GM19240 (cell line): ENCODE results near the gene LPP.
"Not testable (repeated sequence)": the region's sequence is repeated elsewhere in the genome, so short reads cannot be mapped to it uniquely, and the experiment has no call there.

Experiments
- DNase-seq: peaks from one replicate; pipeline ENCODE4 v3.0.0; 2011; ENCODE audit warnings: low spot score; ENCODE audit not compliant: insufficient read length

The LPP gene

DNA sequence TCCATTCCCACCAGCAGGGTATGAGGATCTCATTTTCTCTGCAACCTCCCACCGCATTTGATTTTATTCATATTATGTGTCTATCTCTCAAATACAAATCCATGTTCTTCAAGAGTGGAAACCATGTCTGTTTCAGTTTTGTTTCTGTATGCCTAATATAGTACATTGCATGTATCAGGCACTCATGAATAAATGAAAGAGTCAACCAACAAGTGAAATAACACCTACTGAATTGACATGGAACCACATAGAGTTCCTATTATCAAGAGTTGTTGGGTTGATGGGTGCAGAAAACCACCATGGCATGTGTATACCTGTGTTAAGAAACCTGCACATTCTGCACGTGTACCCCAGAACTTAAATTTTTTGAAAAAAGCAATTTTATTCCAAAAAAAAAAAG, 466.8 kb downstream of the LPP start:
- no peak for DNase-seq

DNA sequence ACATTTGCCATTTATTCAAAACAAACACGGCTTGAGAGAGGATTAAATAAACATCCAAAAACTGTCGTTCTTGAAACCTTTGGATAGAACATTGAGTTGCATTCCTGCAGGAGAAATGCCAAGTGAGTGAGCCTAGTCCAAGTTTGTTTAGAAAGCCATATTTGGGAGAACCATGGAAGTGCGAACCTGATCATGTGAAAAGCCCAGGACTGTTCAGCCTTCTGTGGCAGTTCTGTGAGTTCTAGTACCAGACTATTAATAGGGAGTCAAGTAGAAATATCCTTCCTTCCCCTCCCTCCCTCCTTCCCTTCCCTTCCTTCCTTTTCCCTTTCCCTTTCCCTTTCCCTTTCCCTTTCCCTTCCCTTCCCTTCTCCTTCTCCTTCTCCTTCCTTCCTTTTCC, 470.4 kb downstream of the LPP start:
- no peak for DNase-seq

GRCh38 chr3:188624828-188625227, 470.9 kb downstream of the LPP start:
- no peak for DNase-seq

DNA sequence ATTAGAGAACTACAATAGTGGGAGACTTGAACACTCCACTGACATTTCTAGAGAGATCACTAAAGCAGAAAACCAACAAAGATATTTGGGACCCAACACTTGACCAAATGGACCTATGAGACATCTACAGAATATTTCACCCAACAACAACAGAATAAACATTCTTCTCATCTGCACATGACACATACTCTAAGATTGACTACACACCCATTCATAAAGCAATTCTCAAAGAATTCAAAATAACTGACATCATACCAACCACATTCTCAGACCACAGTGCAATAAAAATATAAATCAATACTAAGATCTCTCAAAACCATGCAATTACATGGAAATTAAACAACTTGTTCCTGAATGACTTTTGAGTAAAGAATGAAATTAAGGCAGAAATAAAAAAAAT, 473.7 kb downstream of the LPP start:
- no peak for DNase-seq

- DNase-seq, result no peak
Observed at GRCh38 chr3:188631291-188632010, 477.5 kb downstream of the LPP start.

DNA sequence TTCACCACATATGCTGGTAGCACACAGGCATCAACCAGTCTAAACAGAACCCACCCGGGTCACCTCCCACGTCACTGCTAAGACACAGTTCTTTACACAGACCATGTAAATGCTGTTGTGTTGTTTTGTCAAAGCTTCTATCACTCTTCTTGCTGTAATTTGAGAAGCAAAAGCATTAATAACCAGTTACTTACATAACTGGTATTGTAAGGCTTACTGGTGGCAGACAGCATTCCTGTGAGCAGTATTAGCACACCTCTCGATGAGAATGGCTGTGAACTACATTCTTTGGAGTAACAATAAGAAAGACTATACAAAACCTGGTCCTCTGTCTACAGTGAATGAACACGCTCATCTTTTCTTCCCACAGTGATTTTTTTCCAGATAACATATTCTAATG, 479.2 kb downstream of the LPP start:
- no peak for DNase-seq

DNA sequence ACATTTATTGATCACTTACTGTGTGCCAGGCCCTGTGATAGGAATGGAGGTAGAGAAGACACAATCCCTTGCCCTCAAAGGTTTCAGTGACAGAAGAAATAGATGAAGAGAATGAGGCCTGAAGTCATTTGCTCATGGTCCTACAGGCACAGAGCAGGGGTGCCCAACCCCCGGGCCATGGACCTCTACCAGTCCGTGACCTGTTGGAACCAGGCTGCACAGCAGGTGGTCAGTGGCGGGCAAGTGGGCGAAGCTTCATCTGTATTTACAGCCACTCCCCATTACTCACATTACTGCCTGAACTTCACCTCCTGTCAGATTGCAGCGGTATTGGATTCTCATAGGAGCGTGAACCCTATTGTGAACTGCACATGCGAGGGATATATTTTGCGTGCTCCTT, 480.3 kb downstream of the LPP start:
- no peak for DNase-seq

DNA sequence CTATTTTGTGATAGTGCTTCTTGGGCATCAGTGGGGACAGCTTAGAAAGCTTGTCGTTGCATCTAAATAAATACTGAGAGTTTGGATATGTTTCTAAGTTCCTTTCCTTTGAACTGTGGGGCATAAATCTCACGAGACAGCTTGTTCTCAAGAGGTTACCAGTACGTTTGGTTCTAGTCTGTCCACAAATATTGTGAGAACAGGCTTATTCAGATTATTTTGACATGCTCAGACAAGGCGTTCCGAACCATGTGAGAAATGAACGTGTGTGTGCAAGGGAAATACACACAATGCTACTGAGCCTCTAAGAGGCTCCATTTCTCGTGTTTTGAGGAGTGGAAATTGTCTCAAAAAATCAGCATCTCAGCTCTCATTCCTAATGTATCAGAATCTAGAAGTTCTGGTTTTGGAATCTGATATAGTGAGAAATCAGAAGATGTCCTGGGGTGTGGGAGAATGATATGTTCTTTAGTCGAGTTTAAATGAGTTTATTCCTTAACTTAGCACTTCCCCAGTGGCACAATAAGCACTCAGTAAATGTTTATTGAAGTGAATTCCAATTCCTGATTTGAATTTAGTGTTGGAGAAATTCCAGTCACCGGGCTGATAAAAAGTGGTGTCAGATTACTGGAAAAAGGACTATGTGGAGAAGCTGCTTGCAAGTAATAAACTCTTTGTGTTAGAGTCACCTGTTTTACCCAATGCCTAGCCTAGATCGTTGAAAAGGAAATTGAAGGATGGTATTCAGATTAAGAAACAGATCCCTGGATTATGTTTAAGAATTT, 481.5 kb downstream of the LPP start:
- no peak for DNase-seq

GRCh38 chr3:188636292-188636691, 482.3 kb downstream of the LPP start:
- not testable (repeated sequence) for DNase-seq

- DNase-seq, result no peak
Observed at GRCh38 chr3:188641076-188641475, 487.1 kb downstream of the LPP start.

DNA sequence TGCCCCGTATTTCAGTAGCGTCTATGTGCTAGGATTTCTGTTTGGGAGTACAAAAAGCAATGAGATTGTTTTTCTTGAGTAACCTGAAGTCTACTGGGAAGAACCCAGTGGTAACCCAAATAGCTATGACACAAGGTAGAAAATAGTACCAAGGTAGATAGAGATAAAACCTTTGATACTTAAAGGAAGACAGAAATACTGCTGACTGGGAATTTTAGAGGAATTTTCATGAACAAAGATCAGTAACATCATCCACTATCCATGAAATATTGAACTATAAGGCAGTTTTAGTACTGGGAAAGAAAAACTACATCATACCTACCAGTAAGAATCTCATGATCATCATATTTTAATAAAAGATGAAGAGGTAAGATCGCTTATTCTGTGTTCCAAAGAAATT, 489.8 kb downstream of the LPP start:
- no peak for DNase-seq

DNA sequence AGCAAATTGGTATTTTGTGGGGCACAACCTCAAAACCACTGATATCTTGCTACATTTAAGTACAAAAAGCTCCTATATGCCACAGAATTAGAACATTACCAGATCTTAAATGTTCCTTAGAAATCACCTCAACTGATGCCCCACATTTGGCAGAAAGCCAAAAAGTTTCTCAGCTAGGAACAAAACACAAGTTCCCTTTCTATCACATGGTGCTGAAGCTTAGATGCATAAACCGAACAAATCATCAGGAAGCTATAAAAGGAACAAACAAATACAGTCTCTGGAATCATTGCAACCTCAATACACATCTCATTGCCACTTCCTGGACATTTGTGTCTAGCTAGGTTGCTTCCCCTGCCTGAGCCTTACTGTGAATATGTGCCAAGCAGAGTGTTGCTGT, 492.6 kb downstream of the LPP start:
- DNase-seq, result no peak

DNA sequence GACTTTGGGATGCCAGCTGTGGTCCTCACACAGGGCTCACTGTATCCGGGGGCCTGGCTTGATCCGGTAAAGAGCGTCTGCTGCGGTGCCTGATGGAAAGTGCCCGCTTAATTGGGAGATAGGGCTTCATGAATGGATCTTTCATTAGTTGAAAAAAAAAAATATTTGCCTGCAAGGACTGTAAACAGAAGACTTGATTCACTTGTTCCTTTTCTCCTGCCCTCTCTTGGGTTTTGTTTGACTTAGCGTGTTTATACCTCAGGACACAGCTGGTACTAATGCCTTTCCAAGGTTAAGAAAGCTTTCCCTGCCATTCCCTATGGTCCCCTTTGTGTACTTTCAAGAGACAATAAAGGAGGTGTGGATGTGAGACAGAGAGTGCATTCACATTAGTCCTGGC, 493.3 kb downstream of the LPP start:
- DNase-seq, result no peak

DNA sequence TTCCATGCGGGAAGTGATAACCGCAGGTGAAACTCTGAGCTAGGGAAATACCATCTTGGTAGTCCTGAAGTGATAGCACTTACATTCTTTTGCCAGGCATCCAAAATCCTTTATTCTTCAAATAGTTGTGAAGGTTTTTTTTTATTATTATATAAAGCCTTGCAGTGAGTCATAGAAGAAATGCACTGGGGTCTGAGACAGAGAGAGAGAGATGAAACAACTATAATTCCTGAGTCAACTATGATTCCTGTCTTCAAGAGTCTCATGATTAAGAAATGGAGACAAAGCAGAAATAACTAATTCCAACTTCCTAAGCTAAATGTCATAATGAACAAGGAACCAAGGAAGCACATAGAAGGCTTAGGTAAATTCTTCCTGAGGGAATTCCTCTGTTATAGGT, 495.6 kb downstream of the LPP start:
- DNase-seq, result no peak

GRCh38 chr3:188656196-188656982, 502.4 kb downstream of the LPP start:
- DNase-seq, result no peak

GRCh38 chr3:188658606-188659005, 504.6 kb downstream of the LPP start:
- DNase-seq, result no peak

DNA sequence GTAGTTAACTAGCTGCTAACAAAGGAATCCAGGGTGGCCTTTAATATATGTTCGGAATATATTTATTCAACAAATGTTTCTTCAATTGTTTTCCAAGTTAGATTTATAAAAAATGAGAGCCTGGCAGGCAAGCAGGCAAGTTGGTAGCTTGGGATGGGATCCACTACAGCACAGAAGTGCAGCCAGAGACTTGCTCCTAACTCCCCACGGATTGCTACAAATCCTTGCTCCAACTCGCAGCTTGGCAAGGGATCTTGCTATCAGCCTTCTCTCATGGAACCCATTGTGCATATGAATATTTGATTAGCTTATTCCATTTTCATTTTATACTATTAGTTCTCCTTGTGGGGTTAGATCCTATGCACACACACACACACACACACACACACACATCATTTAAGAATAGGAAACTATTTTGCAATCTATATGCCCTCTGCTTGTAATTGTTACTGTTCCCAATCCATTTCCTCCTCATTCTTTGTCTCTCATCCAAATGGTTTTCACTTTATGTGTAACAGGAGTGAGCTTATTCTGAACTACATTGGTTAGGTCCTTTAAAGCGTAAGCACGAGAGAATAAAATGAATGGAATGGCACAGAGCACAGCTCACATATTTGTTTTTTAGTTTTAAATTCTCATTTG, 505.6 kb downstream of the LPP start:
- DNase-seq, result no peak

DNA sequence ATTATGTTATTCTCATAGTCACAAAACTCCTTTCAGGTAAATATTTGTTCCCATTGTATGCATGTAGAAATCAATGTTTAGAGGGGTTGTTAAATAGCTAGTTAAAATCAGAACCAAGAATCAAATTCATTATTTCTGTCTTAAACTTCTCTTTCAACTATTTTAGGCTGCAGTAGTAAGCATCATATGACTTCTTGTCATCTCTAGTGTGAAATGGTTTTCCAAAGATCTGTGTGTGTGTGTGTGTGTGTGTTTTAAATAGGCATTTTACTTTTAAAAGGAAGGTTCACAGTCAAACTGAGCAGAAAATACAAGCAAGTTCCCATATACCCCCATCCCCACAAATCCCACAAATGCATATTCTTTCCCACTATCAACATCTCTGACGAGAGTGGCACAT, 506.5 kb downstream of the LPP start:
- DNase-seq, result no peak

- DNase-seq, result no peak
Observed at GRCh38 chr3:188661806-188662205, 507.8 kb downstream of the LPP start.

GRCh38 chr3:188662214-188662613, 508.3 kb downstream of the LPP start:
- no peak for DNase-seq

DNA sequence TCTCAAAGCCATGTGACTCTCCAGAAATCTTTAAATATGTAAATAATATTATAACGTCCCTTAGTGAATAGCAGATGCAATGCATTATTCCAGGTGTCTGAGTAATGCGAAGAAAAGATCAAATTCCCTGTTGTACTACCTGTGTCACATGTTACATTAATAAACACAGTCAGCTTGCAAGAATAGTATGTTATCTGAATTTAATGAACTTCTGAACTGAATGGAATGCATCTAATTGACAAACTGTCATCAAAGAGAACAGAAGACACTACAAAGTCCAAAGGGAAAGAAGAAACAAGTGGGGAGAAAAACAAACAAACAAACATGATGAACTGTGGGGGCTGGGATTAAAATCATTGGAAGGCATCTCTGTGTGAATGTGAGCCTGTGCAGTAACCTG, 508.8 kb downstream of the LPP start:
- no peak for DNase-seq

- DNase-seq, result no peak
Observed at GRCh38 chr3:188663839-188664238, 509.9 kb downstream of the LPP start.
